Activated CD4-positive, alpha-beta T cell treated with anti-CD3 and anti-CD28 coated beads, Interleukin-2, amount 50 U/mL, for 4 hours (primary cell): ENCODE data around the gene GRK6.

Source experiments
- DNase-seq, 2 experiments: peaks; one replicate each; pipeline ENCODE4 v3.0.0-alpha.2; 2020

The GRK6 gene

GRCh38 chr5:177426566-177427210 lies at the start of gene GRK6:
Gene GRK6, plus strand, starts transcription at chr5:177426676. Its CDS starts 170 bp downstream, at chr5:177426846.
- peak; percentile 49 to 58 for DNase-seq

GRCh38 chr5:177377851-177378776 lies 48.4 kb upstream of the GRK6 start:
- DNase-seq: no peak

- DNase-seq: peak in 1 of 2 experiments; percentile 22
These were observed 47.3 kb upstream of the GRK6 start for GRCh38 chr5:177378884-177379883.

GRCh38 chr5:177380805-177381126 lies 45.7 kb upstream of the GRK6 start:
- DNase-seq: no peak

- DNase-seq: no peak
These were observed 44.0 kb upstream of the GRK6 start for GRCh38 chr5:177382423-177383029.

GRCh38 chr5:177383181-177383580 lies 43.3 kb upstream of the GRK6 start:
- no peak for DNase-seq

GRCh38 chr5:177384134-177384533 lies 42.3 kb upstream of the GRK6 start, which contains the start of gene SLC34A1:
Gene SLC34A1, plus strand, starts transcription at chr5:177384434. Its CDS starts 1,308 bp downstream, at chr5:177385742.
- DNase-seq: no peak

GRCh38 chr5:177385720-177386119 lies 40.8 kb upstream of the GRK6 start:
- DNase-seq: no peak

- DNase-seq: no peak
These were observed 39.9 kb upstream of the GRK6 start for GRCh38 chr5:177386542-177386941.

GRCh38 chr5:177387405-177387804 lies 39.1 kb upstream of the GRK6 start:
- DNase-seq: no peak

- no peak for DNase-seq
These were observed 37.9 kb upstream of the GRK6 start for GRCh38 chr5:177388521-177389052.

- DNase-seq: peak; percentile 46 to 50
These were observed 37.0 kb upstream of the GRK6 start for GRCh38 chr5:177389241-177390169.

- DNase-seq: peak; percentile 85 to 86
These were observed 35.8 kb upstream of the GRK6 start for GRCh38 chr5:177390363-177391300.

- DNase-seq: no peak
These were observed 33.7 kb upstream of the GRK6 start for GRCh38 chr5:177392765-177393164.

- no peak for DNase-seq
These were observed 33.2 kb upstream of the GRK6 start for GRCh38 chr5:177393206-177393765.

GRCh38 chr5:177393990-177394389 lies 32.5 kb upstream of the GRK6 start:
- no peak for DNase-seq

GRCh38 chr5:177396078-177396477 lies 30.4 kb upstream of the GRK6 start:
- no peak for DNase-seq

GRCh38 chr5:177396807-177397206 lies 29.7 kb upstream of the GRK6 start:
- no peak for DNase-seq

- no peak for DNase-seq
These were observed 28.5 kb upstream of the GRK6 start for GRCh38 chr5:177397875-177398390.
